Esophagus (tissue), 2 donors: Measurements from ENCODE around the gene SMOC1. TPM values are rescaled to one million over a fixed set of nuclear protein-coding genes. Genes with fewer than 3 reads are reported as not detected.

ENCODE experiments used
- H3K27ac ChIP-seq, 2 donors: one replicate each; pipeline ENCODE4 v1.5.1; 2013; ENCODE audit warnings: low read depth in 2 of 2, mild to moderate bottlenecking in 2 of 2, inconsistent platforms in 1 of 2, low read length in 1 of 2, moderate library complexity in 1 of 2
- H3K27me3 ChIP-seq, 2 donors: one replicate each; pipeline ENCODE4 v1.6.1; 2013; ENCODE audit warnings: low read length in 2 of 2, control low read depth in 1 of 2, mild to moderate bottlenecking in 1 of 2; ENCODE audit not compliant: insufficient read depth in 2 of 2, control insufficient read depth in 1 of 2
- H3K36me3 ChIP-seq, 2 donors: one replicate each; pipeline ENCODE4 v1.6.1; 2013; ENCODE audit warnings: low read length in 1 of 2; ENCODE audit not compliant: control insufficient read depth in 2 of 2, insufficient read depth in 2 of 2
- H3K4me1 ChIP-seq, 2 donors: one replicate each; pipeline ENCODE4 v1.6.1; 2013; ENCODE audit warnings: low read length in 1 of 2; ENCODE audit not compliant: control insufficient read depth in 2 of 2, insufficient read depth in 2 of 2
- H3K4me3 ChIP-seq, 2 donors: one replicate each; pipeline ENCODE4 v1.5.1; 2013; ENCODE audit warnings: low read length in 2 of 2, mild to moderate bottlenecking in 2 of 2, low read depth in 1 of 2, moderate library complexity in 1 of 2
- H3K9me3 ChIP-seq, 2 donors: one replicate each; pipeline ENCODE4 v1.6.1; 2013; ENCODE audit warnings: mild to moderate bottlenecking in 2 of 2, low read depth in 1 of 2, low read length in 1 of 2, moderate library complexity in 1 of 2; ENCODE audit not compliant: control insufficient read depth in 2 of 2, insufficient read depth in 1 of 2
- WGBS, 2 donors: extraction: QIAGEN DNeasy Blood & Tissue Kit; methylation state at CpG; one replicate each; pipeline ENCODE4 v1.1.7; 2013; 5-methylcytosine and 5-hydroxymethylcytosine counted together
- polyA plus RNA-seq, 2 donors: library from polyadenylated mRNA; stranded (reverse); fragments of 200-250 nt; gene quantifications; one replicate each; pipeline ENCODE4 v1.2.3, GENCODE V29; 2013
- donor health status: healthy with polysubstance abuse.
- donor health status: Bipolar disorder and iron deficiency.

SMOC1 gene
- polyA plus RNA-seq, 2 donors, result 0.04 to 0.16 TPM

DNA sequence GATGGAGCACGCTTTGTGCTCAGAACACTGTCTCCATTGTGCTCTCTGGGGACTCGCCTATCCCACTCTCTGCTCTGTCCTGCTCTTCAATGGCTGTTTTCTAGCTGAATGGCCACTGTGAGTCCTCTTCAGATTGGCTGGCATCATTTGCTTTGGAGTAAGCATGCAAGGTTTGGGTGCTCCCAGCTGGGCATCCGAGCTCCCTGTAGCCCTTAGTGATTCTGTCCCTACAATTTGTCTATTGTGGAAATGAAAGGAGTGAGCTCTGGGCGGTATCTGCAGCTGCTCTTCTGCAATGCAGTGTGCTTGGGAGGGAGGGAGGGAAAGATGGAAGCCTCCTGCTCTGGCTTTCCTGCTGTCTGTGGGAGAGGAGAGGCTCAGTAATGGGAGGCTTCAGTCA, 84.8 kb downstream of the SMOC1 start:
- Histone ChIP-seq H3K4me3 (no peak overlapping the region), H3K27me3 (no peaks in the 10 kb centered on the region), H3K4me1 (no peaks in the 10 kb centered on the region), H3K27ac (no peak overlapping the region), H3K36me3 (no peaks in the 10 kb centered on the region), H3K9me3 (no peaks in the 10 kb centered on the region)
- 87 to 88% methylated on average over 4 of the region's 4 CpGs for WGBS, 2 donors

DNA sequence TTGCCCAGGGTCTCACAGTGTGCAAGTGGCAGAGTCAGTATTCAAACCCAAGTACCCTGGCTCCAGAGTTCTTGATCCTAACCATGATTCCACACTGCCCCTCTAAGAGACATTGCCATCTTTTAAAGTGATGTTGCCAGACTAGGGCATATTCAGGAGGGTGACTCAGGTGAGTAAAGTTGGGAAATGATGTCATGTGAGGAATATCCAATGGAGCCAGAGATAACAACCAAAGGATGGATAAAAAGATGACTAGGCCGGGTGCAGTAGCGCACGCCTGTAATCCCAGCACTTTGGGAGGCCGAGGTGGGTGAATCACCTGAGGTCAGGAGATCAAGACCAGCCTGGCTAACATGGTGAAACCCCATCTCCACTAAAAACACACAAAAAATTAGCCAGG, 85.6 kb downstream of the SMOC1 start:
- 95 to 96% methylated on average over 4 of the region's 4 CpGs for WGBS, 2 donors
- H3K27ac ChIP-seq, result no peak overlapping the region
- H3K4me1 ChIP-seq, result no peaks in the 10 kb centered on the region
- no peaks in the 10 kb centered on the region for H3K27me3 ChIP-seq
- no peaks in the 10 kb centered on the region for H3K9me3 ChIP-seq
- no peak overlapping the region for H3K4me3 ChIP-seq
- no peaks in the 10 kb centered on the region for H3K36me3 ChIP-seq

DNA sequence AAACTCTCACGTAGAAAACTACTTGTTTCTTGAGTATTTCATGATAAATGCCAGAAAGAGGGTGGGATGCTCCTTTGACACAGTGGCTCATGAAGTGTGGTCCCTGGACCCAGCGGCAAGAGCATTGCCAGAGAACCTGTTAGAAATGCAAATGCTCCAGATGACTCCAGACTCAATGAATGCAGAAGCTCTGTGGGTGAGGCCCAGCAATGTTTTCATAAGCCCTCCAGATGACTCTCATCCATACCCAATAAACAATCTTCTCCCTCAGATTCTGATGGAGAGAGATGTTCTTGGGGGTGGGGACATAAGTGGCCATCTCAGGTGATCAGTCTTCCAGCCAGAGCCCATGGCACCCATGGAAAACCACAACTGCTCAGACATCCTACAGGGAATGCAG, 88.9 kb downstream of the SMOC1 start:
- no peak overlapping the region for H3K27ac ChIP-seq
- H3K27me3 ChIP-seq, result no peaks in the 10 kb centered on the region
- H3K4me3 ChIP-seq, result no peak overlapping the region
- no peaks in the 10 kb centered on the region for H3K9me3 ChIP-seq
- 79 to 81% methylated on average over 2 of the region's 2 CpGs for WGBS, 2 donors
- H3K36me3 ChIP-seq, result no peaks in the 10 kb centered on the region
- no peaks in the 10 kb centered on the region for H3K4me1 ChIP-seq

DNA sequence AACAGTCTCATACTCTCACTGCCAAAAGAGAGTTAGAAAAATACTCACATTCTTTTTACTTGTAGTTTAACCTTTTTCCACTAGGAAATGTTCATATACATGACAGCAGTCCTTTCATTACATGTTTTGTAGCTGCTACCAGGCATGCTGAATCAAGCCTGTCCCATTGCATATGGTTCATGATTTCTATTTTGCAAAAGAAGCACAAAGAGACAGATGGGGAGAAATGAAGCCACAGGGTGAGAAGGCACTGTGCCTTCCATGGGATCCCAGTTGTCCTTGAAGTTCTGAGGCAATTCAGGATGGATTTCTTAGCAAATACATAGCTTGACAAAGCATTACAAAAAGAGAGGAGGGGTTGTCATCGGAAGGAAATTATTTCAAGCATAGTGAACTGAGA, 89.5 kb downstream of the SMOC1 start:
- Histone ChIP-seq H3K27me3 (no peaks in the 10 kb centered on the region), H3K36me3 (no peaks in the 10 kb centered on the region), H3K4me1 (no peaks in the 10 kb centered on the region), H3K4me3 (no peak overlapping the region), H3K9me3 (no peaks in the 10 kb centered on the region), H3K27ac (no peak overlapping the region)
- WGBS, 2 donors, result 81 to 83% methylated on average over 1 of the region's 1 CpG

DNA sequence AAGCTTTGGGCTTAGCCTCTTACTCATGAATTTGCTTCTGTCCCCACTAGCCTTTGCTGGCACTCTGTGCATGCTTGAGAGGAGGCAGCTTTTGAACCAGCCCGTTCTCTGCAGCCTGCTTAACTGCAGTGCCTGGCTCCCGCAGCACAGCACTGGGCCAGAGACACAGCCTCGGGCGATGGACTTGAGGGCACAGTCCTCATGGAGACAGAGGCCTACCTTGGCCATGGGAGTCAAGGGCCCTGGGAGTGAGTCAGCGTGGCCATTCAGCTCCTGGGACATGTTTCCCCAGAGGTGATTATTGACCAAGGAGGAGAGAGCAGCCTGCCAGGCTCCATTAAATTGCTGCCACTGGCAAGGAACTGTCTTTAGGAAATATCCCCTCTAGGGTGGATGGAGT, 93.5 kb downstream of the SMOC1 start:
- H3K9me3 ChIP-seq, result no peaks in the 10 kb centered on the region
- no peaks in the 10 kb centered on the region for H3K4me1 ChIP-seq
- H3K27me3 ChIP-seq, result no peaks in the 10 kb centered on the region
- no peaks in the 10 kb centered on the region for H3K36me3 ChIP-seq
- no peak overlapping the region for H3K4me3 ChIP-seq
- no peak overlapping the region for H3K27ac ChIP-seq
- WGBS, 2 donors, result 90 to 91% methylated on average over 5 of the region's 5 CpGs

DNA sequence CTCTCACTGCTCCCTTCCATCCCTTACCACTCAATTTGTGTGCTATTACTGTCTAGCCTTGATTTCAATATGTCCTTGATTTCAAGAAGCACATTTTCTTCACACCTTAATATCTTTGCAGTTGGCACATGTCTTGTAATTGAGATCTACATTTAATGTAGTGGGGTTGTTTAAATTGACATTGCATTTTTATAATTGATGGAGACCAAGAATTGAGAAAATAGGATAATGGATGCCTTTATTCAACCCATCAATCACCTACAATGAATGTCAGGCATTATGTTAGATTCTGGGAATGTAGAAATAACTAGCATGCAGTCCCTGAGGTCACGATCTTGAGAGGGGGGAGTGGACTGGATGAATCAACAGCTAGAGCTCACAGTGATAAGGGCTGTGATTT, 94.6 kb downstream of the SMOC1 start:
- no peaks in the 10 kb centered on the region for H3K4me1 ChIP-seq
- 62 to 76% methylated on average over 1 of the region's 1 CpG for WGBS, 2 donors
- H3K9me3 ChIP-seq, result no peaks in the 10 kb centered on the region
- H3K27ac ChIP-seq, result no peak overlapping the region
- no peaks in the 10 kb centered on the region for H3K36me3 ChIP-seq
- H3K27me3 ChIP-seq, result no peaks in the 10 kb centered on the region
- no peak overlapping the region for H3K4me3 ChIP-seq

DNA sequence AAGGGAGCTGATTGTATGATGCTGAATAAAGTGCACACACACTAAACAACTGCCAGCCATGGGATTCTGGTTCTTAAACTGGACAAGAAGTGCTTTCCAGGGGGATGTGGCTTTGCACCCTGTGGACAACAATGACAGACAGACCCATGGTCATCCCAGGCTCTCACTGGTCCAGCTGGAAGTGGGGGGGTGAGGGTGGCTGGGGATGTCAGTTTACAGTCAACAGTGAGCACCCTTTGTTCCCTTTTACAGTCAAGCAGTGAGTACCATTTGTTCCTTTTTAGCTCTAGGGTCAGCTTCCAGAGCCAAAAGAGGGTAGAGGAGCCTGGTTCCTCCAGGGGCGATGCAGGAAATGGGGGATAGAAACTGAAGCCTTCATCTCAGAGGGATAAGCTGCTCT, 100.7 kb downstream of the SMOC1 start:
- H3K9me3 ChIP-seq, result no peaks in the 10 kb centered on the region
- no peaks in the 10 kb centered on the region for H3K27me3 ChIP-seq
- no peak overlapping the region for H3K4me3 ChIP-seq
- peaks cover 0 to 2% of the 10 kb centered on the region in 2 donors for H3K4me1 ChIP-seq
- WGBS, 2 donors, result 83 to 89% methylated on average over 1 of the region's 1 CpG
- no peaks in the 10 kb centered on the region for H3K36me3 ChIP-seq
- H3K27ac ChIP-seq, result no peak overlapping the region

DNA sequence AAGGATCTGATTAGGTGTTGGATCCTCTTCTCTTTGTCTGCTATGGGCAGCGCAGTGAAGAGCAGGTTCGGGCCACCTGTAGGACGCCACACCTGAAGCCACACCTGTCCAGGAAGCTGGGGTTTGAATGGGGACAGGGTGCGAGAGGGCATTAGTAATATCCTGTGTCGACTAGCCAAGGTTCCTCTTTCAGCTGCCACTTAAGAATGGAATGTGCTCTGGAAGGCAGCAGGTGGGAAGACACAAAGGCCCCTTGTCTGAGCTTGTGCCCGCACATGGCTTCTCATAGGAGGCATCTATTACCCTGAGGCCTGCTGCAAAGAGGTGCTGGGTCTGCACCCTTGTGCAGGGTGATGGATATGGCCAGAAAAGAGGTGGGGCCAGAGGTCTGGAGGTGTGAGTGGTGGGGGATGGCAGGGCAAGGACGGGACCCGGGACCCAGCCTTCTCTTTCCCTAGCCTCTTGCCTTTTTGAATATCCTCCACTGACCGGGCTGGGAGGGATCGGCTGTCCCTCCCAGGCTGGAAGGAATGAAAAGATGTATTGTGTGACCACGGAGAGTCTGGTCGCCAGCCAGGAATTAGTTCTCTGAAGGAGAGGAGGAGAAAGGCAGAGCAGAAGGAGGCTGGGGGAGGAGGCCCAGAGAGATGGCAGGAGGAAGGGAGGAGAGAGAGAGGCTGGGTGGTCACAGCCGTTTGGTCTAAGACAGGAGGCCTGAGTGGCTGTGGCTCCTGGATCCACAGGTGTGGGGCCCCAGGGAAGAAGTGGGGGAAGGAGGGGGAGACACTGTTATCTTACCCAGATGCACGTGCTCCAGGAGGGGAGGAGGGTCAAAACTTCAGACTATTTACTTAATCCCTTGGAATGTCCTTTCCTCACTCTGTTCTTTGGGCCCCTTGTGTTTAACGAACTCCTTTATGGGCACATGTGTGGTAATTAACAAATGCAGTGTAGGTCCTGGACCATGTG, 101.5 kb downstream of the SMOC1 start:
- 59 to 64% methylated on average over 15 of the region's 15 CpGs for WGBS, 2 donors
- Histone ChIP-seq H3K36me3 (no peaks in the 10 kb centered on the region), H3K27ac (no peak overlapping the region), H3K27me3 (no peaks in the 10 kb centered on the region), H3K4me1 (peaks cover 0 to 2% of the 10 kb centered on the region in 2 donors), H3K4me3 (no peak overlapping the region), H3K9me3 (no peaks in the 10 kb centered on the region)

DNA sequence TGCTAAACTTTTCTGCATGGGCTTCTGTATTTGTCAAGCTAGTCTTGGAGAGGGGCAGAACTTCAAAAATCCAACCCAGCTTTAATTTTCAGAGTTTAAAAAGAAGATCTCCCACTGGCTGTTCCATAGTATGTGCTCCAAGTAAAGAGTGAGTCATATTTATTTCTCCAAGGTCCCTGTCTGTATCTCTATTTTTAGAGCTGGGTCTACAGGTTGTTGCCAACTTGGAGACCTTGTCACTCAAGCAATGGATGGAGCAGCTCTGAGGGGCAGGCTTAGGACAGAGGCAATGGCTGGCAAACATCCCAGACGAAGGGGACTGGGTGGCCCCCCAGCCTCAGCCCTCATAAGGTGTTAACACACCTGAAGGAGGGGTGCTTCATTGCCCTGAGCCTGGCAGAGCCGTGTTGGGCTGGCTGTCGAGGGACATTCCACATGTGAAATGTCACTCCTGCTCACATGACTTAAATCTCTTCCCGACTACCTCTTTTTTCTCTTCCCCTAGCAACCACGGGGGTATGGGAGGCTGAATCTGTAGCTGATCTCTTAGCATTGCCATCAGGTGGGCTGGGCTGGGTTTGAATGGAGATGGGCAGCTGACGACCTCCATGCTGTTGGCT, 103.1 kb downstream of the SMOC1 start:
- Histone ChIP-seq H3K27ac (no peak overlapping the region), H3K4me3 (no peak overlapping the region), H3K27me3 (no peaks in the 10 kb centered on the region), H3K4me1 (peaks cover 0 to 2% of the 10 kb centered on the region in 2 donors), H3K9me3 (no peaks in the 10 kb centered on the region), H3K36me3 (no peaks in the 10 kb centered on the region)
- 29 to 37% methylated on average over 6 of the region's 6 CpGs for WGBS, 2 donors
